ENCODE measurements around the gene NKG7. TPM values are rescaled to one million over a fixed set of nuclear protein-coding genes. Genes with fewer than 3 reads are reported as not detected.

The NKG7 gene
- total and polyA plus RNA-seq, 2 of the 13 experiments (the other 11 are each of a cell fraction or from before 2014, with no cell fraction given), result 0.40 TPM; not detected in 1

DNA sequence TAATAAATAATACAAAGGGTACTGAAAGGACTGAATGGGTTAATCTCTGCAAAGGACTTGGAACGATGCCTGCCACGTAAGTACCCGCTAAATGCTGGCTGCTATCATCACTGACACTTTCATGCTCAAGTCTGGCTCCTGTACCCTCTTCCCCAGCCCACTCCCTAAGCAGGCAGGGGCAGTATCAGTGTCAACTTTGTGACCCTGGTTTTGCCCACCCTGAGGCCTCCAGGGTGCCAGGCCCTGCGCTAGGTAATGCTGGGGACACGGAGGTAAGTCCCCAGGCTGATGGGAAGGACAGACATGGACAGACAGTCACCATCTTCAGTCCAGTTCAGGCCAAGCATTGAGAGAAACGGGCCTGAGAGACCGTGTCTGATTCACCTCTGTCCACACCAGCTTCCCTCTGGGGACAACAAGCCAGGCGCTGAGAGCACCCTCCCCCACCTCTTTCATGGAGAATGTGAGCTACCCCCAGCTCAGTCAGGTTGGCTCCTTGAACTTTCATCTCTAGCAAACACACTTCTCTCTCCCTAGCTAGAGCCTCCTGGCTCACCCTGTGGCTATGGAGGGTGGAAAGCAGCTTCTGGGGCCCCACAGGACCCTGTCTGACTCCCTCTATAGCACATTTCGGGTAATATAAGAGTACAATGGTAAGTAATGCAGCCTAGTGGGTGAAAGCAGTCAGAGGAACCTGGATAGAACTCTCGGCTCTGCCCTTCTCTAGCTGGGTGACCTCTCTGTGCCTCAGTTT is 7.1 kb downstream of the NKG7 start (continued):
- TF ChIP-seq TBX3 (IDR thresholded peaks at IDR 0.05; ENCODE audit: borderline replicate concordance) (no peak), TP53 (CRISPR knock-in tag; conservative IDR thresholded peaks at IDR 0.05) (no peak), ZNF264 (CRISPR knock-in tag; IDR thresholded peaks at IDR 0.05) (0 out of 2 replicates have a peak, but pooled peaks have one; percentile 34), ZNF816 (CRISPR knock-in tag; IDR thresholded peaks at IDR 0.05; ENCODE audit: borderline replicate concordance) (peak; percentile 86), KLF11 (CRISPR knock-in tag; IDR thresholded peaks at IDR 0.05) (0 out of 2 replicates have a peak, but pooled peaks have one; percentile 62), NFE2L2 (IDR thresholded peaks at IDR 0.05; ENCODE audit: low read length) (0 out of 2 replicates have a peak, but pooled peaks have one; percentile 10), MIER3 (CRISPR knock-in tag; IDR thresholded peaks at IDR 0.05; ENCODE audit: borderline replicate concordance) (peak; percentile 89; the same call in 1 of the 2 replicates), ZFP82 (CRISPR knock-in tag; IDR thresholded peaks at IDR 0.05; ENCODE audit: borderline replicate concordance) (peak; percentile 72; the same call in 1 of the 2 replicates), HNF4A (CRISPR knock-in tag; IDR thresholded peaks at IDR 0.05) (peak; percentile 92), ZNF335 (CRISPR knock-in tag; IDR thresholded peaks at IDR 0.05) (peak; percentile 28; the same call in 1 of the 2 replicates), HOXA5 (CRISPR knock-in tag; IDR thresholded peaks at IDR 0.05) (0 out of 2 replicates have a peak, but pooled peaks have one; percentile 9), TCF7 (IDR thresholded peaks at IDR 0.05; ENCODE audit: low read depth) (0 out of 2 replicates have a peak, but pooled peaks have one; percentile 17), SIN3A (IDR thresholded peaks at IDR 0.05; ENCODE audit: borderline replicate concordance, low read depth, low read length) (peak; percentile 42; the same call in 1 of the 2 replicates), ZNF143 (CRISPR knock-in tag; IDR thresholded peaks at IDR 0.05) (no peak), HDAC2 (CRISPR knock-in tag; IDR thresholded peaks at IDR 0.05) (peak; percentile 83; the same call in 1 of the 2 replicates), HHEX (CRISPR knock-in tag; IDR thresholded peaks at IDR 0.05) (no peak), NCOA2 (CRISPR knock-in tag; IDR thresholded peaks at IDR 0.05) (peak; percentile 79), ZNF138 (CRISPR knock-in tag; IDR thresholded peaks at IDR 0.05; ENCODE audit: low read depth) (0 out of 2 replicates have a peak, but pooled peaks have one; percentile 46)
- TF ChIP-seq, protein P1, sequence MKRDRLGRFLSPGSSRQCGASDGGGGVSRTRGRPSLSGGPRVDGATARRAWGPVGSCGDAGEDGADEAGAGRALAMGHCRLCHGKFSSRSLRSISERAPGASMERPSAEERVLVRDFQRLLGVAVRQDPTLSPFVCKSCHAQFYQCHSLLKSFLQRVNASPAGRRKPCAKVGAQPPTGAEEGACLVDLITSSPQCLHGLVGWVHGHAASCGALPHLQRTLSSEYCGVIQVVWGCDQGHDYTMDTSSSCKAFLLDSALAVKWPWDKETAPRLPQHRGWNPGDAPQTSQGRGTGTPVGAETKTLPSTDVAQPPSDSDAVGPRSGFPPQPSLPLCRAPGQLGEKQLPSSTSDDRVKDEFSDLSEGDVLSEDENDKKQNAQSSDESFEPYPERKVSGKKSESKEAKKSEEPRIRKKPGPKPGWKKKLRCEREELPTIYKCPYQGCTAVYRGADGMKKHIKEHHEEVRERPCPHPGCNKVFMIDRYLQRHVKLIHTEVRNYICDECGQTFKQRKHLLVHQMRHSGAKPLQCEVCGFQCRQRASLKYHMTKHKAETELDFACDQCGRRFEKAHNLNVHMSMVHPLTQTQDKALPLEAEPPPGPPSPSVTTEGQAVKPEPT (CRISPR knock-in tag; IDR thresholded peaks at IDR 0.05; ENCODE audit: low read depth), result 0 out of 2 replicates have a peak, but pooled peaks have one; percentile 18
- TF ChIP-seq, protein P2, sequence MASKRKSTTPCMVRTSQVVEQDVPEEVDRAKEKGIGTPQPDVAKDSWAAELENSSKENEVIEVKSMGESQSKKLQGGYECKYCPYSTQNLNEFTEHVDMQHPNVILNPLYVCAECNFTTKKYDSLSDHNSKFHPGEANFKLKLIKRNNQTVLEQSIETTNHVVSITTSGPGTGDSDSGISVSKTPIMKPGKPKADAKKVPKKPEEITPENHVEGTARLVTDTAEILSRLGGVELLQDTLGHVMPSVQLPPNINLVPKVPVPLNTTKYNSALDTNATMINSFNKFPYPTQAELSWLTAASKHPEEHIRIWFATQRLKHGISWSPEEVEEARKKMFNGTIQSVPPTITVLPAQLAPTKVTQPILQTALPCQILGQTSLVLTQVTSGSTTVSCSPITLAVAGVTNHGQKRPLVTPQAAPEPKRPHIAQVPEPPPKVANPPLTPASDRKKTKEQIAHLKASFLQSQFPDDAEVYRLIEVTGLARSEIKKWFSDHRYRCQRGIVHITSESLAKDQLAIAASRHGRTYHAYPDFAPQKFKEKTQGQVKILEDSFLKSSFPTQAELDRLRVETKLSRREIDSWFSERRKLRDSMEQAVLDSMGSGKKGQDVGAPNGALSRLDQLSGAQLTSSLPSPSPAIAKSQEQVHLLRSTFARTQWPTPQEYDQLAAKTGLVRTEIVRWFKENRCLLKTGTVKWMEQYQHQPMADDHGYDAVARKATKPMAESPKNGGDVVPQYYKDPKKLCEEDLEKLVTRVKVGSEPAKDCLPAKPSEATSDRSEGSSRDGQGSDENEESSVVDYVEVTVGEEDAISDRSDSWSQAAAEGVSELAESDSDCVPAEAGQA (IDR thresholded peaks at IDR 0.05; ENCODE audit: low read depth), result no peak
- TF ChIP-seq, protein P2 (CRISPR knock-in tag; IDR thresholded peaks at IDR 0.05; ENCODE audit: borderline replicate concordance), result peak; percentile 65; the same call in 1 of the 2 replicates
- TF ChIP-seq, protein P3, sequence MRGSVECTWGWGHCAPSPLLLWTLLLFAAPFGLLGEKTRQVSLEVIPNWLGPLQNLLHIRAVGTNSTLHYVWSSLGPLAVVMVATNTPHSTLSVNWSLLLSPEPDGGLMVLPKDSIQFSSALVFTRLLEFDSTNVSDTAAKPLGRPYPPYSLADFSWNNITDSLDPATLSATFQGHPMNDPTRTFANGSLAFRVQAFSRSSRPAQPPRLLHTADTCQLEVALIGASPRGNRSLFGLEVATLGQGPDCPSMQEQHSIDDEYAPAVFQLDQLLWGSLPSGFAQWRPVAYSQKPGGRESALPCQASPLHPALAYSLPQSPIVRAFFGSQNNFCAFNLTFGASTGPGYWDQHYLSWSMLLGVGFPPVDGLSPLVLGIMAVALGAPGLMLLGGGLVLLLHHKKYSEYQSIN (CRISPR knock-in tag; IDR thresholded peaks at IDR 0.05; ENCODE audit: borderline replicate concordance), result peak; percentile 65; the same call in 1 of the 2 replicates

Data from HepG2 (cell line).